ENCODE results near the gene LTF. TPM values are rescaled to one million over a fixed set of nuclear protein-coding genes. Genes with fewer than 3 reads are reported as not detected.
A peak's percentile ranks its signal among the peaks of the same experiment; 100 is the strongest.

Gene LTF
- total RNA-seq, 6 experiments from 2014 or later = 0.19 to 3.6 (median 2.0) TPM

- H3K27ac ChIP-seq = peak overlapping the region in 1 of 3 donors; percentile 13
- no peaks in the 10 kb centered on the region for H3K9me3 ChIP-seq
- H3K4me1 ChIP-seq = no peaks in the 10 kb centered on the region
- no peaks in the 10 kb centered on the region for H3K36me3 ChIP-seq
- ATAC-seq (peak in 3 of 4 donors; percentile 20 to 49 (median 35)), DNase-seq (no peak)
- H3K4me3 ChIP-seq = no peak overlapping the region
- WGBS (ENCODE audit: insufficient coverage, low coverage, low lambda C conversion rate, missing lambda C conversion rate) = 36% methylated on average over 3 of the region's 3 CpGs
- TF ChIP-seq POLR2A (IDR thresholded peaks at IDR 0.05) (no peak), CTCF (IDR thresholded peaks at IDR 0.05) (no peak)
- intact Hi-C loops (cut with DNase I) = no loop called here
- H3K27me3 ChIP-seq = no peaks in the 10 kb centered on the region
Observed at GRCh38 chr3:46412786-46413298, 51.9 kb downstream of the LTF start.

GRCh38 chr3:46411271-46411670 lies 53.4 kb downstream of the LTF start:
- ATAC-seq = no peak
- WGBS (ENCODE audit: insufficient coverage, low coverage, low lambda C conversion rate, missing lambda C conversion rate) = 91% methylated on average over 2 of the region's 2 CpGs
- no peaks in the 10 kb centered on the region for H3K27me3 ChIP-seq
- TF ChIP-seq POLR2A (IDR thresholded peaks at IDR 0.05) = no peak
- no peak for TF ChIP-seq CTCF (IDR thresholded peaks at IDR 0.05)
- no peaks in the 10 kb centered on the region for H3K36me3 ChIP-seq
- no peak overlapping the region for H3K4me3 ChIP-seq
- intact Hi-C loops (cut with DNase I) = no loop called here
- DNase-seq = no peak
- H3K27ac ChIP-seq = no peak overlapping the region
- H3K9me3 ChIP-seq = no peaks in the 10 kb centered on the region
- H3K4me1 ChIP-seq = no peaks in the 10 kb centered on the region

- H3K27ac ChIP-seq = no peak overlapping the region
- no peak for DNase-seq
- ATAC-seq = no peak
- H3K27me3 ChIP-seq = no peaks in the 10 kb centered on the region
- TF ChIP-seq CTCF (IDR thresholded peaks at IDR 0.05) = no peak
- TF ChIP-seq POLR2A (IDR thresholded peaks at IDR 0.05) = no peak
- no peaks in the 10 kb centered on the region for H3K9me3 ChIP-seq
- H3K4me3 ChIP-seq = no peak overlapping the region
- no peaks in the 10 kb centered on the region for H3K36me3 ChIP-seq
- H3K4me1 ChIP-seq = peaks cover 0 to 3% (median 2%) of the 10 kb centered on the region in 4 donors
- intact Hi-C loops (cut with DNase I) = no loop called here
- WGBS (ENCODE audit: insufficient coverage, low coverage, low lambda C conversion rate, missing lambda C conversion rate) = 63% methylated on average over 1 of the region's 2 CpGs
Observed at GRCh38 chr3:46410669-46411068, 54.0 kb downstream of the LTF start.

GRCh38 chr3:46409739-46410489 lies 54.8 kb downstream of the LTF start:
- Histone ChIP-seq H3K4me3 (no peak overlapping the region), H3K4me1 (peaks cover 0 to 11% (median 5%) of the 10 kb centered on the region in 4 donors), H3K36me3 (no peaks in the 10 kb centered on the region), H3K27ac (no peak overlapping the region), H3K9me3 (no peaks in the 10 kb centered on the region), H3K27me3 (no peaks in the 10 kb centered on the region)
- ATAC-seq = no peak
- DNase-seq = no peak
- TF ChIP-seq CTCF (IDR thresholded peaks at IDR 0.05) (no peak), POLR2A (IDR thresholded peaks at IDR 0.05) (no peak)
- WGBS (ENCODE audit: insufficient coverage, low coverage, low lambda C conversion rate, missing lambda C conversion rate) = 73% methylated on average over 4 of the region's 9 CpGs
- intact Hi-C loops (cut with DNase I) = no loop called here

Data from right lobe of liver (tissue), 6 donors.